Measurements from ENCODE around the gene IGFN1. TPM values are rescaled to one million over a fixed set of nuclear protein-coding genes. Genes with fewer than 3 reads are reported as not detected.
"Not testable (repeated sequence)": the region's sequence is repeated elsewhere in the genome, so short reads cannot be mapped to it uniquely, and the experiment has no call there.

IGFN1 gene
- total RNA-seq, 1 experiment from 2014 or later: 0.24 TPM

DNA sequence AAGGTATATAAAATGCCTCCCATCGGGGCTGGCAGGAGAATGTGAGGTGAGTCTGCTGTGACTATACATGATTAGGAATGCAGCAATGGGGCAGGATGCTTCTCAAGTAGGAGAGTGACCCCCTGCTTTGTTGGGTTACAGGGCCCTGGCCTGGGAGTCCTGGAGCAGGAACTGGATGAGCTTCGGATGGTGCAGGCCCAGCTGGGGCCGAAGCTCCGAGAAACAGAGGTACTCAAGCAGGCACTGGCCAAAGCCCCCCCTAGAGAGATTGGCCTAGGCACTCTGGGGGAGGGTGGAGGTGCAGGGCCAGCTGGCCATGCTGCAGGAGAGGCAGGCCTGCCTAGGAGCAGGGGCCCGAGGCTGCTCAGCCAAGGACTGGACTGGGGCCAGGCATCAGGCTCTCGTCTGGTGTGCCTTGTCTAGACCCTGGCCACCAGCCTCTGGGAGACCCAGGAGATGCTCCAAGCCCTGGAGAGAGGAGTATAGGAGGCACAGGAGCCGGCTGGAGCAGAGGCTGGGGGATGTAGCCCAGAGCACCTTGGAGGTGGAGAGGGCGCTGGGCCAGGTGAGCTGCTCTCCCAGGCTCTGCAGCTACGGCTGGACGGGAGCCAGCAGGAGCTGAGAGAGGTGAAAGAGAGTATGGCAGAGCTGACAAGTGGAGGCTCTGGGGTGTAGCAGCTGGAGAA lies 59.8 kb downstream of the IGFN1 start:
- Histone ChIP-seq H3K27me3 (ENCODE audit: control insufficient read depth, insufficient read depth, low read length) (no peaks in the 10 kb centered on the region), H3K36me3 (replicated peaks; ENCODE audit: control insufficient read depth, insufficient read depth, low read length) (no peaks in the 10 kb centered on the region), H3K4me3 (ENCODE audit: insufficient read depth, low read depth, low read length) (no peak overlapping the region)
- peak; percentile 26 for DNase-seq

- Histone ChIP-seq H3K27me3 (ENCODE audit: control insufficient read depth, insufficient read depth, low read length) (no peaks in the 10 kb centered on the region), H3K4me3 (ENCODE audit: insufficient read depth, low read depth, low read length) (no peak overlapping the region), H3K36me3 (replicated peaks; ENCODE audit: control insufficient read depth, insufficient read depth, low read length) (no peaks in the 10 kb centered on the region)
- peak; percentile 13 for DNase-seq
Measured at GRCh38 chr1:201251411-201251810, 60.8 kb downstream of the IGFN1 start.

- Histone ChIP-seq H3K36me3 (replicated peaks; ENCODE audit: control insufficient read depth, insufficient read depth, low read length) (no peaks in the 10 kb centered on the region), H3K4me3 (ENCODE audit: insufficient read depth, low read depth, low read length) (no peak overlapping the region), H3K27me3 (ENCODE audit: control insufficient read depth, insufficient read depth, low read length) (no peaks in the 10 kb centered on the region)
- DNase-seq: peak; percentile 27
Measured at GRCh38 chr1:201251851-201252430, 61.3 kb downstream of the IGFN1 start.

- DNase-seq: no peak
Measured at GRCh38 chr1:201252944-201253371, 62.3 kb downstream of the IGFN1 start.

GRCh38 chr1:201253411-201253810 lies 62.8 kb downstream of the IGFN1 start:
- Histone ChIP-seq H3K36me3 (replicated peaks; ENCODE audit: control insufficient read depth, insufficient read depth, low read length) (no peaks in the 10 kb centered on the region), H3K4me3 (ENCODE audit: insufficient read depth, low read depth, low read length) (no peak overlapping the region), H3K27me3 (ENCODE audit: control insufficient read depth, insufficient read depth, low read length) (no peaks in the 10 kb centered on the region)
- DNase-seq: no peak

More at GRCh38 chr1:201252944-201253371, 62.3 kb downstream of the IGFN1 start:
- no peak overlapping the region for H3K4me3 ChIP-seq (ENCODE audit: insufficient read depth, low read depth, low read length)
- H3K36me3 ChIP-seq (replicated peaks; ENCODE audit: control insufficient read depth, insufficient read depth, low read length): no peaks in the 10 kb centered on the region
- H3K27me3 ChIP-seq (ENCODE audit: control insufficient read depth, insufficient read depth, low read length): no peaks in the 10 kb centered on the region

GRCh38 chr1:201253906-201254624 lies 63.4 kb downstream of the IGFN1 start:
- Histone ChIP-seq H3K4me3 (ENCODE audit: insufficient read depth, low read depth, low read length) (no peak overlapping the region), H3K36me3 (replicated peaks; ENCODE audit: control insufficient read depth, insufficient read depth, low read length) (no peaks in the 10 kb centered on the region), H3K27me3 (ENCODE audit: control insufficient read depth, insufficient read depth, low read length) (peaks cover 1% of the 10 kb centered on the region; the same call in 1 of the 2 replicates)
- peak; percentile 36 for DNase-seq

GRCh38 chr1:201254625-201255478 lies 64.2 kb downstream of the IGFN1 start:
- DNase-seq: peak; percentile 98
- H3K4me3 ChIP-seq (ENCODE audit: insufficient read depth, low read depth, low read length): no peak overlapping the region

GRCh38 chr1:201255479-201256362 lies 65.1 kb downstream of the IGFN1 start:
- Histone ChIP-seq H3K36me3 (replicated peaks; ENCODE audit: control insufficient read depth, insufficient read depth, low read length) (no peaks in the 10 kb centered on the region), H3K27me3 (ENCODE audit: control insufficient read depth, insufficient read depth, low read length) (peaks cover 3% of the 10 kb centered on the region), H3K4me3 (ENCODE audit: insufficient read depth, low read depth, low read length) (no peak overlapping the region)
- DNase-seq: no peak

More at GRCh38 chr1:201254625-201255478, 64.2 kb downstream of the IGFN1 start:
- no peaks in the 10 kb centered on the region for H3K36me3 ChIP-seq (replicated peaks; ENCODE audit: control insufficient read depth, insufficient read depth, low read length)
- peaks cover 1% of the 10 kb centered on the region; the same call in 1 of the 2 replicates for H3K27me3 ChIP-seq (ENCODE audit: control insufficient read depth, insufficient read depth, low read length)

GRCh38 chr1:201258132-201258531 lies 67.5 kb downstream of the IGFN1 start:
- H3K36me3 ChIP-seq (replicated peaks; ENCODE audit: control insufficient read depth, insufficient read depth, low read length); DNase-seq; H3K4me3 ChIP-seq (ENCODE audit: insufficient read depth, low read depth, low read length); H3K27me3 ChIP-seq (ENCODE audit: control insufficient read depth, insufficient read depth, low read length): not testable (repeated sequence)

GRCh38 chr1:201258763-201259230 lies 68.2 kb downstream of the IGFN1 start:
- no peak for DNase-seq
- no peaks in the 10 kb centered on the region for H3K36me3 ChIP-seq (replicated peaks; ENCODE audit: control insufficient read depth, insufficient read depth, low read length)
- no peak overlapping the region for H3K4me3 ChIP-seq (ENCODE audit: insufficient read depth, low read depth, low read length)
- peaks cover 8% of the 10 kb centered on the region for H3K27me3 ChIP-seq (ENCODE audit: control insufficient read depth, insufficient read depth, low read length)

DNA sequence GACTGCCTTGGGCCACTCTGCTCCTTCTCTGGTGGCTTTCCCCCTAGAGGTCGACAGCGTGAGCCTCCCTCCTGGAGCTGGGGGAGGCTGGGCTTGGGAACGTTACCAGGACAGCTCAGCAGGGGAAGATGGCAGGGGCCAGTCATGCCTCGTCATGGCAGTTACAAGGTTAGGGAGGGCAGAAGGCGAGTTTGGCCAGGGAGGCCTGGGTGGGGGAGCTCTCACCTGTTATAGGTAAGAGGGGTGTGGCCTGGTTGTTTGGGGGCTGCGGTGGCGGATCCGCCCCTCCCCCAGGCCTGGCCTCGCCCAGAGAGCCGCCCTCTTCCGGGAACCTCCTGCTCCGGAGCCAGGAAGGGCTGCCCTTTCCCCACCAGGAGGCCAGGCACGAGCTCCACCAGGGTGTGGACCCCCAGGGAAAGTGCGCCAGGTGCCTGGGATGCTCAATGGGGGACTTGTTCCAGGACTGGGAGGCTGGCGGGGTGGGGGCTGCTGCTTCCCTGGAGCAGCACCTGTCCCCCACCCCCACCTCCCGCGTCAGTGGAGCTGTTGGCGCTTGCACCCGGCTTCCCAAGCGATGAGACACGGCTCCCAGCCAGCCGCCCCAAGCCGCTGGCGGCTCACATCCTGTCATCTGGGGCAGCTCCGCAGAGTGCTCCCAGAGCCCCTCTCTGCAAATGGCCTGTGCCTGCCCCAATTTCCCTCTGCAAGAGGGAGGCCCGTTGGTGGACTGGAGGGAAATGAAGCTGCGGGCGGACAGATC lies 69.0 kb downstream of the IGFN1 start:
- DNase-seq: peak; percentile 91
- no peaks in the 10 kb centered on the region for H3K36me3 ChIP-seq (replicated peaks; ENCODE audit: control insufficient read depth, insufficient read depth, low read length)
- H3K27me3 ChIP-seq (ENCODE audit: control insufficient read depth, insufficient read depth, low read length): peaks cover 8% of the 10 kb centered on the region
- H3K4me3 ChIP-seq (ENCODE audit: insufficient read depth, low read depth, low read length): peak overlapping the region; percentile 43; the same call in 1 of the 2 replicates

DNA sequence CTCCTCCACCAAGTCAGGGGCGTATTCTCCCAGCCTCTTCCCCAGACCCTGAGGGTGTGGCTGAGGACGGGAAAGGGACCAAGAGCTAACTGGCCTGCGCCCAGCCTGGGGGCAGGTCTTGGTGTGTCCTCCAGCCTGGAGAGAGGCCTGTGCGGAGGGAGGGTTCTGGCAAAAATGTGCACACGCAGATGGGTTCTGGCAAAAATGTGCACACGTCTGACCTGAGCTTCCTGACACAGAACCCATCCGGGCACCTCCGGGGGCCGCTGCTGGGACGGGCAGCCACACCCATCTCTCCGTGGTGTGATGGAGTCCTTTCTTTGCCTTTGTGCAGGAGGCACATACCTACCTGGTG lies 69.6 kb downstream of the IGFN1 start:
- Histone ChIP-seq H3K27me3 (ENCODE audit: control insufficient read depth, insufficient read depth, low read length) (peaks cover 8% of the 10 kb centered on the region), H3K4me3 (ENCODE audit: insufficient read depth, low read depth, low read length) (peak overlapping the region; percentile 43; the same call in 1 of the 2 replicates), H3K36me3 (replicated peaks; ENCODE audit: control insufficient read depth, insufficient read depth, low read length) (no peaks in the 10 kb centered on the region)
- no peak for DNase-seq

Data from H7 (cell line).